GM23338 (cell line): ENCODE results near the gene PANK4. TPM values are rescaled to one million over a fixed set of nuclear protein-coding genes. Genes with fewer than 3 reads are reported as not detected.

ENCODE experiments used
- ATAC-seq: fragments of 200-7000 bp; cut with Tn5 transposase; 3 replicates; pipeline ENCODE4 v1.9.1; 2020
- DNase-seq: peaks from one replicate; pipeline ENCODE4 v3.0.0-alpha.2; 2015; ENCODE audit warnings: low spot score
- H2AFZ ChIP-seq: fragments of 200-600 bp; sonication (generic); 2 replicates; pipeline ENCODE4 v1.8.0; 2016; ENCODE audit warnings: antibody characterized with exemption, mild to moderate bottlenecking, moderate library complexity
- H3F3A ChIP-seq: fragments of 200-600 bp; sonication (generic); replicated peaks from 2 replicates; pipeline ENCODE4 v1.8.0; 2017; ENCODE audit warnings: antibody characterized with exemption, mixed run types, low read depth
- H3K27ac ChIP-seq: fragments of 200-600 bp; sonication (generic); 2 replicates; pipeline ENCODE4 v1.6.1; 2016; ENCODE audit warnings: low read depth
- H3K27me3 ChIP-seq: fragments of 200-600 bp; sonication (generic); 2 replicates; pipeline ENCODE4 v1.8.0; 2016; ENCODE audit warnings: mild to moderate bottlenecking, mixed run types, moderate library complexity; ENCODE audit not compliant: insufficient read depth
- H3K36me3 ChIP-seq: fragments of 200-600 bp; sonication (generic); 2 replicates; pipeline ENCODE4 v1.8.0; 2016; ENCODE audit warnings: mild to moderate bottlenecking; ENCODE audit not compliant: insufficient read depth
- H3K4me1 ChIP-seq: fragments of 200-600 bp; sonication (generic); 2 replicates; pipeline ENCODE4 v1.8.0; 2016; ENCODE audit warnings: mild to moderate bottlenecking, moderate library complexity; ENCODE audit not compliant: insufficient read depth
- H3K4me2 ChIP-seq: fragments of 200-600 bp; sonication (generic); 2 replicates; pipeline ENCODE4 v1.7.1; 2017; ENCODE audit warnings: mixed run types
- H3K4me3 ChIP-seq: fragments of 200-600 bp; sonication (generic); 2 replicates; pipeline ENCODE4 v1.6.1; 2016; ENCODE audit warnings: mixed run types
- H3K79me2 ChIP-seq: fragments of 200-600 bp; sonication (generic); replicated peaks from 2 replicates; pipeline ENCODE4 v1.8.0; 2017; ENCODE audit warnings: mild to moderate bottlenecking; ENCODE audit not compliant: insufficient read depth
- H3K9me2 ChIP-seq: fragments of 200-600 bp; sonication (generic); 2 replicates; pipeline ENCODE4 v1.8.0; 2017; ENCODE audit not compliant: insufficient read depth
- H4K20me1 ChIP-seq: fragments of 200-600 bp; sonication (generic); replicated peaks from 2 replicates; pipeline ENCODE4 v1.8.0; 2017; ENCODE audit warnings: mild to moderate bottlenecking; ENCODE audit not compliant: insufficient read depth
- H3K27ac Mint-ChIP-seq: 2 replicates; pipeline ENCODE4 v1.8.0; 2020; ENCODE audit warnings: inconsistent platforms, mild to moderate bottlenecking, moderate library complexity, mixed read lengths
- H3K27me3 Mint-ChIP-seq: 3 replicates; pipeline ENCODE4 v1.8.0; 2022; ENCODE audit warnings: low read depth, mild to moderate bottlenecking, moderate library complexity, mixed read lengths, inconsistent platforms; ENCODE audit not compliant: insufficient read depth, poor library complexity
- H3K36me3 Mint-ChIP-seq: 3 replicates; pipeline ENCODE4 v1.8.0; 2021; ENCODE audit warnings: low read depth, mild to moderate bottlenecking, inconsistent platforms, moderate library complexity, mixed read lengths
- H3K4me1 Mint-ChIP-seq: 3 replicates; pipeline ENCODE4 v1.8.0; 2020; ENCODE audit warnings: mild to moderate bottlenecking, inconsistent platforms, mixed read lengths
- H3K4me3 Mint-ChIP-seq: 3 replicates; pipeline ENCODE4 v1.8.0; 2021; ENCODE audit warnings: moderate library complexity, mild to moderate bottlenecking, inconsistent platforms, mixed read lengths
- H3K9me3 Mint-ChIP-seq: 3 replicates; pipeline ENCODE4 v1.8.0; 2020; ENCODE audit warnings: moderate library complexity, mild to moderate bottlenecking, inconsistent platforms, mixed read lengths
- CREB1 ChIP-seq: fragments of 250-450 bp; sonication (Bioruptor Pico); IDR thresholded peaks from 2 replicates; pipeline ENCODE4 v1.5.0; 2020; ENCODE audit warnings: low read depth, mild to moderate bottlenecking, moderate library complexity
- EZH2phosphoT487 ChIP-seq: fragments of 200-600 bp; sonication (generic); IDR thresholded peaks from one replicate; pipeline ENCODE4 v1.8.1; 2018; ENCODE audit warnings: antibody characterized with exemption; ENCODE audit not compliant: unreplicated experiment
- JUNB ChIP-seq: IDR thresholded peaks from one replicate; pipeline ENCODE4 v1.6.1; 2016; ENCODE audit warnings: antibody characterized with exemption; ENCODE audit not compliant: unreplicated experiment
- NANOG ChIP-seq: IDR thresholded peaks from 2 replicates; pipeline ENCODE4 v1.6.1; 2016; ENCODE audit warnings: antibody characterized with exemption, borderline replicate concordance
- STAT1 ChIP-seq: IDR thresholded peaks from one replicate; pipeline ENCODE4 v1.6.1; 2016; ENCODE audit warnings: antibody characterized with exemption; ENCODE audit not compliant: unreplicated experiment
- ZNF331 ChIP-seq: fragments of 250-450 bp; sonication (Bioruptor Pico); IDR thresholded peaks from 2 replicates; pipeline ENCODE4 v1.5.0; 2020; ENCODE audit warnings: low read depth, mild to moderate bottlenecking, moderate library complexity
- polyA plus RNA-seq: library from polyadenylated mRNA; unstranded; fragments of >200 nt; fragmentation: Nextera tagmentation; extraction: Ambion mirVana; gene quantifications from 2 replicates; pipeline ENCODE4 v1.2.1, GENCODE V29; 2016
- total RNA-seq: library from RNA; depleted of rRNA; stranded (reverse); fragments of >200 nt; shearing (Covaris generic); gene quantifications from 2 replicates; pipeline ENCODE4 v1.2.3, GENCODE V29; 2014
- TF ChIP-seq, protein P1 (sequence below): fragments of 250-450 bp; sonication (Bioruptor Pico); IDR thresholded peaks from 2 replicates; pipeline ENCODE4 v1.5.0; 2020; ENCODE audit warnings: mild to moderate bottlenecking, moderate library complexity
- TF ChIP-seq, protein P2 (sequence below), 2 experiments: fragments of 200-600 bp in 1 of 2; sonication (generic) in 1 of 2; conservative IDR thresholded peaks; 2 replicates each; pipeline versions ENCODE4 v1.5.1 to v1.6.1; 2016 to 2017; ENCODE audit warnings: antibody characterized with exemption in 2 of 2, low read depth in 2 of 2, mild to moderate bottlenecking in 2 of 2, moderate library complexity in 1 of 2
- TF ChIP-seq, protein P3 (sequence below): IDR thresholded peaks from 2 replicates; pipeline ENCODE4 v1.6.1; 2016; ENCODE audit warnings: antibody characterized with exemption

Gene PANK4
- total and polyA plus RNA-seq, 2 experiments from 2014 or later, result 25.8 to 43.7 TPM

DNA sequence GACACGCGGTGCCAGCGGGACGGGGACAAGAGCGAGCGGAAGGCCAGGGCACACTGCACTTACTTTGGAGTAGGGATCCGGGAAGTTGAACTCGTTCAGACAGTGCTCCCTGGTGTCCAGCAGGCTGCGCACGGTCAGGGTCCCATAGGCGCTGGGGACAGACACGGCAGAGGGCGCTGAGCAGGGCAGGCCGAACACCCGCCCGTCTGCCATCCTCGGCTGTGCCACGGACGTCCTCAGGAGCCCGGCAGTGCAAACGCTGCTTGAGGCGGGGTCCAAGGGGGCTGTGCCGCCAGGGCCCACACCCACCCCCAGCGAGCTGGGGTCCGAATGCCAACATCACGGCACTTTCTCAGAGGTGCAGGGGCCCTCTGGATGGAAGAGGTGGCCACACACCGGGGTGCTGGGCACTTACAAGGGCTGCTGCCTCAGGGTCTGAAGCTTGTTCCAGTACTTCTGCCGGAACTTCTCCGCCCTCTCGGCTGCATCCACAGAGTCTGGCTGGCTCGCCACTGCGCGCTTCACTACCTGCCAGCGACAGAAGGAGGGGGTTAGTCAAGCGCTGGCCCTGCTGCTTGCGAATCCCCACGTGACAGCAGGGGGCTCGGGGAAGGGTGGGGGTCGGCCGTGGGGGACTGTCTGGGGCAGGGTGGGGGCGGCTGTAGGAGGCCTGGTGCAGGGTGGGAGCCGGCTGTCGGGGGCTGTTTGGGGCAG, 12.3 kb downstream of the PANK4 start:
- H3K36me3 Mint-ChIP-seq, result peaks cover 30% of the 10 kb centered on the region
- H3K36me3 ChIP-seq, result no peaks in the 10 kb centered on the region; the same call in 1 of the 2 replicates
- no peak for ATAC-seq

More for the DNA sequence above, 12.3 kb downstream of the PANK4 start:
- Histone ChIP-seq H3K4me1 (no peaks in the 10 kb centered on the region), H3K27me3 (no peaks in the 10 kb centered on the region), H4K20me1 (no peaks in the 10 kb centered on the region; the same call in 1 of the 2 replicates), H3F3A (no peaks in the 10 kb centered on the region), H3K4me3 (no peak overlapping the region), H2AFZ (no peak overlapping the region), H3K27ac (no peak overlapping the region), H3K9me2 (no peaks in the 10 kb centered on the region), H3K4me2 (no peak overlapping the region), H3K79me2 (no peaks in the 10 kb centered on the region)
- H3K4me3 Mint-ChIP-seq, result no peak overlapping the region
- no peaks in the 10 kb centered on the region for H3K9me3 Mint-ChIP-seq
- TF ChIP-seq, protein P1, sequence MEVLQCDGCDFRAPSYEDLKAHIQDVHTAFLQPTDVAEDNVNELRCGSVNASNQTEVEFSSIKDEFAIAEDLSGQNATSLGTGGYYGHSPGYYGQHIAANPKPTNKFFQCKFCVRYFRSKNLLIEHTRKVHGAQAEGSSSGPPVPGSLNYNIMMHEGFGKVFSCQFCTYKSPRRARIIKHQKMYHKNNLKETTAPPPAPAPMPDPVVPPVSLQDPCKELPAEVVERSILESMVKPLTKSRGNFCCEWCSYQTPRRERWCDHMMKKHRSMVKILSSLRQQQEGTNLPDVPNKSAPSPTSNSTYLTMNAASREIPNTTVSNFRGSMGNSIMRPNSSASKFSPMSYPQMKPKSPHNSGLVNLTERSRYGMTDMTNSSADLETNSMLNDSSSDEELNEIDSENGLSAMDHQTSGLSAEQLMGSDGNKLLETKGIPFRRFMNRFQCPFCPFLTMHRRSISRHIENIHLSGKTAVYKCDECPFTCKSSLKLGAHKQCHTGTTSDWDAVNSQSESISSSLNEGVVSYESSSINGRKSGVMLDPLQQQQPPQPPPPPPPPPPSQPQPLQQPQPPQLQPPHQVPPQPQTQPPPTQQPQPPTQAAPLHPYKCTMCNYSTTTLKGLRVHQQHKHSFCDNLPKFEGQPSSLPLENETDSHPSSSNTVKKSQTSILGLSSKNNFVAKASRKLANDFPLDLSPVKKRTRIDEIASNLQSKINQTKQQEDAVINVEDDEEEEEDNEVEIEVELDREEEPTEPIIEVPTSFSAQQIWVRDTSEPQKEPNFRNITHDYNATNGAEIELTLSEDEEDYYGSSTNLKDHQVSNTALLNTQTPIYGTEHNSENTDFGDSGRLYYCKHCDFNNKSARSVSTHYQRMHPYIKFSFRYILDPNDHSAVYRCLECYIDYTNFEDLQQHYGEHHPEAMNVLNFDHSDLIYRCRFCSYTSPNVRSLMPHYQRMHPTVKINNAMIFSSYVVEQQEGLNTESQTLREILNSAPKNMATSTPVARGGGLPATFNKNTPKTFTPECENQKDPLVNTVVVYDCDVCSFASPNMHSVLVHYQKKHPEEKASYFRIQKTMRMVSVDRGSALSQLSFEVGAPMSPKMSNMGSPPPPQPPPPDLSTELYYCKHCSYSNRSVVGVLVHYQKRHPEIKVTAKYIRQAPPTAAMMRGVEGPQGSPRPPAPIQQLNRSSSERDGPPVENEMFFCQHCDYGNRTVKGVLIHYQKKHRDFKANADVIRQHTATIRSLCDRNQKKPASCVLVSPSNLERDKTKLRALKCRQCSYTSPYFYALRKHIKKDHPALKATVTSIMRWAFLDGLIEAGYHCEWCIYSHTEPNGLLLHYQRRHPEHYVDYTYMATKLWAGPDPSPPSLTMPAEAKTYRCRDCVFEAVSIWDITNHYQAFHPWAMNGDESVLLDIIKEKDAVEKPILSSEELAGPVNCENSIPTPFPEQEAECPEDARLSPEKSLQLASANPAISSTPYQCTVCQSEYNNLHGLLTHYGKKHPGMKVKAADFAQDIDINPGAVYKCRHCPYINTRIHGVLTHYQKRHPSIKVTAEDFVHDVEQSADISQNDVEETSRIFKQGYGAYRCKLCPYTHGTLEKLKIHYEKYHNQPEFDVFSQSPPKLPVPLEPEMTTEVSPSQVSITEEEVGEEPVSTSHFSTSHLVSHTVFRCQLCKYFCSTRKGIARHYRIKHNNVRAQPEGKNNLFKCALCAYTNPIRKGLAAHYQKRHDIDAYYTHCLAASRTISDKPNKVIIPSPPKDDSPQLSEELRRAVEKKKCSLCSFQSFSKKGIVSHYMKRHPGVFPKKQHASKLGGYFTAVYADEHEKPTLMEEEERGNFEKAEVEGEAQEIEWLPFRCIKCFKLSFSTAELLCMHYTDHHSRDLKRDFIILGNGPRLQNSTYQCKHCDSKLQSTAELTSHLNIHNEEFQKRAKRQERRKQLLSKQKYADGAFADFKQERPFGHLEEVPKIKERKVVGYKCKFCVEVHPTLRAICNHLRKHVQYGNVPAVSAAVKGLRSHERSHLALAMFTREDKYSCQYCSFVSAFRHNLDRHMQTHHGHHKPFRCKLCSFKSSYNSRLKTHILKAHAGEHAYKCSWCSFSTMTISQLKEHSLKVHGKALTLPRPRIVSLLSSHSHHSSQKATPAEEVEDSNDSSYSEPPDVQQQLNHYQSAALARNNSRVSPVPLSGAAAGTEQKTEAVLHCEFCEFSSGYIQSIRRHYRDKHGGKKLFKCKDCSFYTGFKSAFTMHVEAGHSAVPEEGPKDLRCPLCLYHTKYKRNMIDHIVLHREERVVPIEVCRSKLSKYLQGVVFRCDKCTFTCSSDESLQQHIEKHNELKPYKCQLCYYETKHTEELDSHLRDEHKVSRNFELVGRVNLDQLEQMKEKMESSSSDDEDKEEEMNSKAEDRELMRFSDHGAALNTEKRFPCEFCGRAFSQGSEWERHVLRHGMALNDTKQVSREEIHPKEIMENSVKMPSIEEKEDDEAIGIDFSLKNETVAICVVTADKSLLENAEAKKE (CRISPR knock-in tag), result no peak
- TF ChIP-seq EZH2phosphoT487 (no peak), CREB1 (no peak), JUNB (no peak), STAT1 (no peak), ZNF331 (CRISPR knock-in tag) (no peak), NANOG (no peak)
- TF ChIP-seq, protein P2, sequence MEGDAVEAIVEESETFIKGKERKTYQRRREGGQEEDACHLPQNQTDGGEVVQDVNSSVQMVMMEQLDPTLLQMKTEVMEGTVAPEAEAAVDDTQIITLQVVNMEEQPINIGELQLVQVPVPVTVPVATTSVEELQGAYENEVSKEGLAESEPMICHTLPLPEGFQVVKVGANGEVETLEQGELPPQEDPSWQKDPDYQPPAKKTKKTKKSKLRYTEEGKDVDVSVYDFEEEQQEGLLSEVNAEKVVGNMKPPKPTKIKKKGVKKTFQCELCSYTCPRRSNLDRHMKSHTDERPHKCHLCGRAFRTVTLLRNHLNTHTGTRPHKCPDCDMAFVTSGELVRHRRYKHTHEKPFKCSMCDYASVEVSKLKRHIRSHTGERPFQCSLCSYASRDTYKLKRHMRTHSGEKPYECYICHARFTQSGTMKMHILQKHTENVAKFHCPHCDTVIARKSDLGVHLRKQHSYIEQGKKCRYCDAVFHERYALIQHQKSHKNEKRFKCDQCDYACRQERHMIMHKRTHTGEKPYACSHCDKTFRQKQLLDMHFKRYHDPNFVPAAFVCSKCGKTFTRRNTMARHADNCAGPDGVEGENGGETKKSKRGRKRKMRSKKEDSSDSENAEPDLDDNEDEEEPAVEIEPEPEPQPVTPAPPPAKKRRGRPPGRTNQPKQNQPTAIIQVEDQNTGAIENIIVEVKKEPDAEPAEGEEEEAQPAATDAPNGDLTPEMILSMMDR (conservative IDR thresholded peaks at IDR 0.05; ENCODE audit: low read depth in 2 of 2), result no peak
- TF ChIP-seq, protein P3, sequence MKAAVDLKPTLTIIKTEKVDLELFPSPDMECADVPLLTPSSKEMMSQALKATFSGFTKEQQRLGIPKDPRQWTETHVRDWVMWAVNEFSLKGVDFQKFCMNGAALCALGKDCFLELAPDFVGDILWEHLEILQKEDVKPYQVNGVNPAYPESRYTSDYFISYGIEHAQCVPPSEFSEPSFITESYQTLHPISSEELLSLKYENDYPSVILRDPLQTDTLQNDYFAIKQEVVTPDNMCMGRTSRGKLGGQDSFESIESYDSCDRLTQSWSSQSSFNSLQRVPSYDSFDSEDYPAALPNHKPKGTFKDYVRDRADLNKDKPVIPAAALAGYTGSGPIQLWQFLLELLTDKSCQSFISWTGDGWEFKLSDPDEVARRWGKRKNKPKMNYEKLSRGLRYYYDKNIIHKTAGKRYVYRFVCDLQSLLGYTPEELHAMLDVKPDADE, result no peak
- no peak overlapping the region for H3K27ac Mint-ChIP-seq
- peaks cover 3% of the 10 kb centered on the region for H3K27me3 Mint-ChIP-seq
- no peak for DNase-seq
- H3K4me1 Mint-ChIP-seq, result no peaks in the 10 kb centered on the region
